ENCODE measurements around the gene SLFN13. TPM values are rescaled to one million over a fixed set of nuclear protein-coding genes. Genes with fewer than 3 reads are reported as not detected.
A peak's percentile ranks its signal among the peaks of the same experiment; 100 is the strongest.
"Not testable (repeated sequence)": the region's sequence is repeated elsewhere in the genome, so short reads cannot be mapped to it uniquely, and the experiment has no call there.

SLFN13 gene
- total and polyA plus RNA-seq, 10 donors = 1.9 to 38.1 (median 29.9) TPM

DNA sequence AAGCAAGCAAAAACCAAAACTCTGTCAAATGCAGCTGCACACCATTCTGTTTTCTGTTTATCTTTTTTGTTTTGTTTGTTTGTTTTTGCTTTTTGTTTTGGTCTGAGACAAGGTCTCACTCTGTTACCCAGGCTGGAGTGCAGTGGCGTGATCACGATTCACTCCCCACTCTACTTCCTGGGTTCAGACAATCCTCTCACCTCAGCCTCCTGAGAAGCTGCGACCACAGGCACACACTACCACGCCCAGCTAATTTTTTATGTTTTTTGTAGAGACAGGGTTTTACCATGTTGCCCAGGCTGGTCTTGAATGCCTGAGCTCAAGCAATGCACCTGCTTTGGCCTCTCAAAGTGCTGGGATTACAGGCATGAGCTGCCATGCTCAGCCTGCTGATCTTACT lies 19.3 kb upstream of the SLFN13 start:
- Histone ChIP-seq H3K27ac (peak overlapping the region in 2 of 8 donors; percentile 23 to 51), H3K9me3 (peaks cover 0 to 12% (median 0%) of the 10 kb centered on the region in 8 donors), H3K4me1 (peaks cover 0 to 13% (median 0%) of the 10 kb centered on the region in 6 donors), H3K4me3 (no peak overlapping the region), H3K36me3 (no peaks in the 10 kb centered on the region), H3K27me3 (replicated peaks in 1 of 7) (peaks cover 0 to 4% (median 0%) of the 10 kb centered on the region in 7 donors)
- 58 to 83% (median 70%) methylated on average over 4 of the region's 4 CpGs for WGBS, 5 donors
- DNase-seq = no peak
- TF ChIP-seq POLR2A (IDR thresholded peaks at IDR 0.05) (no peak), POLR2AphosphoS5 (IDR thresholded peaks at IDR 0.05) (peak in 1 of 3 donors; percentile 21)
- TF ChIP-seq, protein P1, sequence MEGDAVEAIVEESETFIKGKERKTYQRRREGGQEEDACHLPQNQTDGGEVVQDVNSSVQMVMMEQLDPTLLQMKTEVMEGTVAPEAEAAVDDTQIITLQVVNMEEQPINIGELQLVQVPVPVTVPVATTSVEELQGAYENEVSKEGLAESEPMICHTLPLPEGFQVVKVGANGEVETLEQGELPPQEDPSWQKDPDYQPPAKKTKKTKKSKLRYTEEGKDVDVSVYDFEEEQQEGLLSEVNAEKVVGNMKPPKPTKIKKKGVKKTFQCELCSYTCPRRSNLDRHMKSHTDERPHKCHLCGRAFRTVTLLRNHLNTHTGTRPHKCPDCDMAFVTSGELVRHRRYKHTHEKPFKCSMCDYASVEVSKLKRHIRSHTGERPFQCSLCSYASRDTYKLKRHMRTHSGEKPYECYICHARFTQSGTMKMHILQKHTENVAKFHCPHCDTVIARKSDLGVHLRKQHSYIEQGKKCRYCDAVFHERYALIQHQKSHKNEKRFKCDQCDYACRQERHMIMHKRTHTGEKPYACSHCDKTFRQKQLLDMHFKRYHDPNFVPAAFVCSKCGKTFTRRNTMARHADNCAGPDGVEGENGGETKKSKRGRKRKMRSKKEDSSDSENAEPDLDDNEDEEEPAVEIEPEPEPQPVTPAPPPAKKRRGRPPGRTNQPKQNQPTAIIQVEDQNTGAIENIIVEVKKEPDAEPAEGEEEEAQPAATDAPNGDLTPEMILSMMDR (IDR thresholded peaks at IDR 0.05 in 8 of 11, conservative IDR thresholded peaks at IDR 0.05 in 3 of 11) = no peak
- intact Hi-C loops (cut with DNase I; ENCODE audit: low total_unique reads) = no loop called here

DNA sequence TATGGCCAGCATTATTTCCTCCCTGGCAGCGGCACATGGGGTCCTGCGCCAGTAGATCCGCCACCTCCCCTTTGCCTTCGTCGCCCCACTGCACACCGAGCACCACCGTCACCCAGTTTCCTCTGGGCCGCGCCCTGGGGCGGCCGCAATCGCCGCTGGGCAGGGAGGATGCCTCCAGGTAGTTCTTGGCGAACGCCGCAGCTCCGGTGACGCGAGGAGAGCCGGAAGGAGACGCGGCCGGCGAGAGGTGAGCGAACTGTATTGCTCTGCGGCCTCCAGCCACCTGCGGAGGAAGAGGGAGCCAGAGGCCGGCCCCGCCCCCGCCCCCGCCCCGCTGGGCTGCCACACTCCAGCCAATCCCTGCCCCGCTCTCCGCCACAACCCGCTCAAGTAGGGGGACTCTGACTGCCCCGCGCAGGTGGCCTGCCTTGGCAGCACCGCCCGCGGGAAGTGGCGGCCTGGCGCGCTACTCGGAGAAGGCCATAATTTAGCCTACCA lies 11.8 kb upstream of the SLFN13 start:
- Histone ChIP-seq H3K27me3 (replicated peaks in 1 of 7) (peaks cover 0 to 11% (median 0%) of the 10 kb centered on the region in 7 donors), H3K36me3 (no peaks in the 10 kb centered on the region), H3K4me3 (peak overlapping the region in 7 of 8 donors; percentile 27 to 63 (median 31)), H3K27ac (peak overlapping the region in 6 of 8 donors; percentile 13 to 72 (median 56)), H3K4me1 (peaks cover 3 to 17% (median 6%) of the 10 kb centered on the region in 6 donors), H3K9me3 (no peaks in the 10 kb centered on the region)
- 6 to 16% (median 12%) methylated on average over 35 to 44 of the region's 44 CpGs for WGBS, 5 donors
- intact Hi-C loops (cut with DNase I; ENCODE audit: low total_unique reads) = no loop called here
- TF ChIP-seq POLR2A (IDR thresholded peaks at IDR 0.05) = peak in 1 of 3 donors; percentile 27
- TF ChIP-seq, protein P1 (IDR thresholded peaks at IDR 0.05 in 8 of 11, conservative IDR thresholded peaks at IDR 0.05 in 3 of 11) = no peak
- peak; percentile 78 to 84 (median 82) for TF ChIP-seq POLR2AphosphoS5 (IDR thresholded peaks at IDR 0.05)
- peak; percentile 95 for DNase-seq

DNA sequence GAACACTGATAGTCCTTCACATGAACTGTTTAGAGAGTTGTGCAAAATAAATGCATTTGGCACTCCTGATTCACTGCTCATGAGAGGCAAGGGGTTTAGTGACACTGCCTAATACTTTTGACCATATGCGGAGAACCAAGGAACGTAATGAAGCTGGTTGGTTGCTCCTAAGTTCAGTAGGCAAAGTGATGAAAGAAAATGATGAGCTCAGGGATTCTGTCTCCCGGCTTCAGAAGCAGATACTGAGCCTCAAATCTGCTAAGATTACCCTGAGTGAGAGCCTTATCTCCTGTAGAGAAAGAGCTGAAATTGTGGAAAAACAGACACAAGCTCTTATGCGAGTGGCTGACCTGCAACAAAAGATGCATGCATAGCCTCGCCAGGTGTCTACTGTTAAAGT lies 5.5 kb upstream of the SLFN13 start:
- H3K36me3 ChIP-seq; DNase-seq; intact Hi-C loops (cut with DNase I; ENCODE audit: low total_unique reads); H3K27ac ChIP-seq; H3K27me3 ChIP-seq (replicated peaks in 1 of 7); H3K4me3 ChIP-seq; H3K9me3 ChIP-seq: not testable (repeated sequence)
- 89 to 98% (median 96%) methylated on average over 5 of the region's 5 CpGs for WGBS, 5 donors
- H3K4me1 ChIP-seq = peaks cover 0 to 11% (median 8%) of the 10 kb centered on the region in 6 donors

DNA sequence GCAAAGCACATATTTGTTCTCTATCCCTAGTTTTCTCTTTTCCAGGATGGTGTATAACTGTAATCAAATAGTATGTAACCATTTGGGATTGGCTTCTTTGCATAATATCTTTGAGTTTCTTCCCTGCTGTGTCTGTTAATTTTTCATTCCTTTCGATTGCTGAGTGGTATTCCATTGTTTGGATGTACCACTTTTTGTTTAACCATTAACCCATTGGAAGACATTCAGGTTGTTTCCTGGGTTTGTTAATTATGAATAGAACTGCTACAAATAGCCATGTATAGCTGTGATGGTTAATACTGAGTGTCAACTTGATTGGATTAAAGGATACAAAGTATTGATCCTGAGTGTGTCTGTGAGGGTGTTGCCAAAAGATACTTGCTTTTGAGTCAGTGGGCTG lies 4.6 kb upstream of the SLFN13 start:
- Histone ChIP-seq H3K4me1 (peaks cover 0 to 19% (median 14%) of the 10 kb centered on the region in 6 donors), H3K4me3 (no peak overlapping the region), H3K9me3 (no peaks in the 10 kb centered on the region), H3K27ac (no peak overlapping the region), H3K36me3 (no peaks in the 10 kb centered on the region), H3K27me3 (replicated peaks in 1 of 7) (peaks cover 0 to 8% (median 0%) of the 10 kb centered on the region in 7 donors)
- DNase-seq = no peak
- intact Hi-C loops (cut with DNase I; ENCODE audit: low total_unique reads) = no loop called here
- 76 to 85% (median 83%) methylated on average over 1 of the region's 1 CpG for WGBS, 5 donors
- TF ChIP-seq, protein P1 (IDR thresholded peaks at IDR 0.05 in 8 of 11, conservative IDR thresholded peaks at IDR 0.05 in 3 of 11) = no peak
- no peak for TF ChIP-seq POLR2A (IDR thresholded peaks at IDR 0.05)

Data from spleen (tissue), 11 donors.